Immature natural killer cell (primary cell): ENCODE measurements around the gene ITGA2. TPM values are rescaled to one million over a fixed set of nuclear protein-coding genes. Genes with fewer than 3 reads are reported as not detected.

ENCODE experiments used
- DNase-seq, 3 donors: peaks; one replicate each; pipeline ENCODE4 v3.0.0; 2022; ENCODE audit warnings: mixed read lengths in 1 of 3
- H3K27ac Mint-ChIP-seq, 6 donors: one replicate each; pipeline ENCODE4 v1.8.0; 2020; ENCODE audit warnings: mixed read lengths in 6 of 6, mild to moderate bottlenecking in 5 of 6, inconsistent platforms in 4 of 6, moderate library complexity in 3 of 6
- H3K27me3 Mint-ChIP-seq, 3 donors: one replicate each; pipeline ENCODE4 v1.8.0; 2020 to 2021; ENCODE audit warnings: low read depth in 3 of 3, mild to moderate bottlenecking in 3 of 3, mixed read lengths in 3 of 3, moderate library complexity in 3 of 3, inconsistent platforms in 1 of 3
- H3K36me3 Mint-ChIP-seq, 3 donors: one replicate each; pipeline ENCODE4 v1.8.0; 2020; ENCODE audit warnings: mixed read lengths in 3 of 3, inconsistent platforms in 2 of 3, mild to moderate bottlenecking in 2 of 3
- H3K4me1 Mint-ChIP-seq, 2 donors: one replicate each; pipeline ENCODE4 v1.8.0; 2020; ENCODE audit warnings: inconsistent platforms in 2 of 2, mild to moderate bottlenecking in 2 of 2, mixed read lengths in 2 of 2, moderate library complexity in 1 of 2
- H3K4me3 Mint-ChIP-seq, 5 donors: one replicate each; pipeline ENCODE4 v1.8.0; 2020; ENCODE audit warnings: mild to moderate bottlenecking in 5 of 5, mixed read lengths in 5 of 5, inconsistent platforms in 3 of 5, moderate library complexity in 3 of 5
- H3K9me3 Mint-ChIP-seq, 6 donors: one replicate each; pipeline ENCODE4 v1.8.0; 2020; ENCODE audit warnings: mild to moderate bottlenecking in 6 of 6, mixed read lengths in 6 of 6, inconsistent platforms in 4 of 6, moderate library complexity in 3 of 6
- polyA plus RNA-seq, 3 donors: library from polyadenylated mRNA; unstranded; fragments of 300-500 nt; fragmentation: Illumina TruSeq; gene quantifications; one replicate each; pipeline ENCODE4 v1.2.3, GENCODE V29; 2021

ITGA2 gene
- polyA plus RNA-seq, 3 donors from 2014 or later: not detected

DNA sequence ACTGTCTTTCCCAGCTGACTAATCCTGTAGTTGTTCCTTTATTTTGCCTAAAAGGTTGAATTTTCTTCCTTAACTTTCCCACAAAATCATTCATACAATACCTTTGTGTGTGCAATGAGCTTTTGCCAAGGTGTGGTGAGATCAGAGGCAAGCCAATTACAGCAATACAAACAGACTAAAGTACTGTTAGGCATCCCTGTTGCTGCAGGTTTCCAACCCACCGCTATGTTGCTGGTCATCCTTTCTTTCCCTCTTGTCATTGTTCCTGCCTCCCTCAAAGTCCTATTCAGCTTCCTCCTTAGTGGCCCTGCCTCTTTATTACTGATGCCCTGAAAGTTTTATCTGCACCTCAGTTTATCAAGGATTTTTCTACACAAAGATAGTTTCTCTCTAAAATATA is 22.1 kb downstream of the ITGA2 start:
- no peak for DNase-seq
- H3K27ac Mint-ChIP-seq: no peak overlapping the region

DNA sequence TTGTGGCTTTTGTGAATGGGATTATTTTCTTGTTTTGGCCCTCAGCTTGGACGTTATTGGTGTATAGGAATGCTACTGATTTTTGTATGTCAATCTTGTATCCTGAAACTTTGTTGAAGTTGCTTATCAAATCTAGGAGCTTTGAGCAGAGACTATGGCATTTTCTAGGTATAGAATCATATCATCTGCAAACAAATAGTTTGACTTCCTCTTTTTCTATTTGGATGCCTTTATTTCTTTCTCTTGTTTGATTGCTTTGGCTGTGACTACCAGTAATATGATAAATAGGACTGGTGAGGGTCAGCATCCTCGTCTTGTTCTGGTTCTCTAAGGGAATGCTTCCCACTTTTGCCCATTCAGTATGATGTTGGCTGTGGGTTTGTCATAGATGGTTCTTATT is 24.7 kb downstream of the ITGA2 start:
- Mint-ChIP-seq H3K27ac (no peak overlapping the region), H3K36me3 (no peaks in the 10 kb centered on the region), H3K4me3 (no peak overlapping the region), H3K9me3 (peaks cover 0 to 4% (median 0%) of the 10 kb centered on the region in 6 donors), H3K27me3 (peaks cover 1 to 2% (median 2%) of the 10 kb centered on the region in 3 donors), H3K4me1 (no peaks in the 10 kb centered on the region)
- no peak for DNase-seq

More for the DNA sequence above, 22.1 kb downstream of the ITGA2 start:
- no peaks in the 10 kb centered on the region for H3K36me3 Mint-ChIP-seq
- peaks cover 1 to 2% (median 2%) of the 10 kb centered on the region in 3 donors for H3K27me3 Mint-ChIP-seq
- no peak overlapping the region for H3K4me3 Mint-ChIP-seq
- H3K4me1 Mint-ChIP-seq: peaks cover 0 to 7% of the 10 kb centered on the region in 2 donors
- no peaks in the 10 kb centered on the region for H3K9me3 Mint-ChIP-seq

DNA sequence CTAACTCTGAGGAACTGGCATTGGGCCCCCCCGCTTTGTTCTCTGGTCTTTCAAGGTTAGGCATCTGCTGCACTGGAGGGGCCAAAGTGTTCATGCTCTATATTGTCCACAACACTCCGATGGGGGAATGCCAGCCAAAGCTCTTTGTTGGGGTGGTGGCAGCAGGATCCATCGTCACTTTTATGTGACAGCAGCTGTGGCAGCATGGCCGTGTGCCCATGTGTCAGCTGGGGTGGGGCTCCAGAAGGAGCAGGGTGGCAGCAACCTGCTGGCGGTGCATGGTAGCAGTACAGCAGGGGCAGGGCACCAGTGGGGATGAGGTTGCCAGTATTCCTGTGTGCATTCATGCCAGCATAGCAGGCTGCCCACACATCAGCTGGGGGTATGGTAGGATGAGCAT is 28.2 kb downstream of the ITGA2 start:
- peaks cover 0 to 6% (median 0%) of the 10 kb centered on the region in 6 donors for H3K9me3 Mint-ChIP-seq
- no peak overlapping the region for H3K27ac Mint-ChIP-seq
- no peaks in the 10 kb centered on the region for H3K36me3 Mint-ChIP-seq
- H3K4me1 Mint-ChIP-seq: no peaks in the 10 kb centered on the region
- peaks cover 1 to 3% (median 2%) of the 10 kb centered on the region in 3 donors for H3K27me3 Mint-ChIP-seq
- DNase-seq: no peak
- H3K4me3 Mint-ChIP-seq: no peak overlapping the region

GRCh38 chr5:53017794-53018391 is 28.7 kb downstream of the ITGA2 start:
- DNase-seq: no peak
- Mint-ChIP-seq H3K9me3 (peaks cover 0 to 6% (median 0%) of the 10 kb centered on the region in 6 donors), H3K27me3 (peaks cover 1 to 3% (median 2%) of the 10 kb centered on the region in 3 donors), H3K4me1 (no peaks in the 10 kb centered on the region), H3K36me3 (no peaks in the 10 kb centered on the region), H3K4me3 (no peak overlapping the region), H3K27ac (no peak overlapping the region)

DNA sequence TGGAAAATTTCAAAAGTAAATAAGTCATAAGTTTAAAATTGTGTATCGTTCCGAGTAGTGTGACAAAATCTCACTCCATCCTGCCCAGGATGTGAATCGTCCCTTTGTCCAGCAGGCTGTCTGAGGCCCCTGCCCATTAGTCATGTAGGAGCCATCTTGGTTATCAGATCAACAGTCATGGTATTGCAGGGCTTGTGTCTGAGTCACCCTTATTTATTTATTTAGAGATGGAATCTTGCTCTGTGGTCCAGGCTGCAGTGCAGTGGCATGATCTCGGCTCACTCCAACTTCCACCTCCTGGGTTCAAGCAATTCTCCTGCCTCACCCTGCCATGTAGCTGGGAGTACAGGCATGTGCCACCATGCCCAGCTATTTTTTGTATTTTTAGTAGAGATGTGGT is 30.2 kb downstream of the ITGA2 start:
- Mint-ChIP-seq H3K4me1 (no peaks in the 10 kb centered on the region), H3K27me3 (peaks cover 1 to 3% (median 2%) of the 10 kb centered on the region in 3 donors)

DNA sequence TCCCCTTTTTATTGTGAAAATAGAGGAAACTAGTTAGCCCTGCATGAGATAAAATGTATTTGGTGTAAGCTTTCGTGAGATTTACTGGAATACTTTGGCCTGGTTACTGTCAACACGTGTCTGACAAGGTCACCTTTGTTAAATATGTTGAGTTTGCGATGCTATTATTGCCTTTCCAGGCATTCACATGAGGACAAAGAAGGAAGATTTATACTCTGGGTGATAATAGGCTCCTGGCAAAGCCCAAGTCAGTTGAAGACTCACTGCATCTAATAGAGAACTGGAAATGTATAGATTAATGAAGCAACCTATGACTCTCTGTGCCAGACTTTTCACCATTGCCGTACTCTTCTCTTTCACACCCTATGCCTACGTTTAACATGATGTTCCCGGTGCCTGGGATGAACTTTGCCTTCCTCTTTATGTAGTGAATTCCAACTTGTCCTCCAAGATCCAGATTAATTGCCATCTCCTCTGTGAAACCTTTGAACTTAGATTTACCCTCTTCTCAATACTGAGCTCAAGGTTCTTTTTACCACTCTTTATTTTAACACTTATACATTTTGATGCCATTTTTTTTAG is 33.9 kb downstream of the ITGA2 start:
- H3K27ac Mint-ChIP-seq: no peak overlapping the region
- peaks cover 0 to 3% (median 0%) of the 10 kb centered on the region in 6 donors for H3K9me3 Mint-ChIP-seq
- H3K4me1 Mint-ChIP-seq: no peaks in the 10 kb centered on the region
- DNase-seq: no peak
- peaks cover 0 to 3% (median 0%) of the 10 kb centered on the region in 3 donors for H3K27me3 Mint-ChIP-seq
- H3K36me3 Mint-ChIP-seq: no peaks in the 10 kb centered on the region
- no peak overlapping the region for H3K4me3 Mint-ChIP-seq

More for the DNA sequence above, 30.2 kb downstream of the ITGA2 start:
- H3K36me3 Mint-ChIP-seq: no peaks in the 10 kb centered on the region
- no peak for DNase-seq
- H3K27ac Mint-ChIP-seq: no peak overlapping the region
- H3K9me3 Mint-ChIP-seq: peaks cover 0 to 6% (median 0%) of the 10 kb centered on the region in 6 donors
- no peak overlapping the region for H3K4me3 Mint-ChIP-seq

GRCh38 chr5:53023969-53024368 is 34.8 kb downstream of the ITGA2 start:
- DNase-seq: no peak
- H3K36me3 Mint-ChIP-seq: no peaks in the 10 kb centered on the region
- peaks cover 0 to 3% (median 0%) of the 10 kb centered on the region in 3 donors for H3K27me3 Mint-ChIP-seq
- no peak overlapping the region for H3K27ac Mint-ChIP-seq
- H3K9me3 Mint-ChIP-seq: peaks cover 0 to 3% (median 0%) of the 10 kb centered on the region in 6 donors
- no peak overlapping the region for H3K4me3 Mint-ChIP-seq
- no peaks in the 10 kb centered on the region for H3K4me1 Mint-ChIP-seq

- Mint-ChIP-seq H3K36me3 (no peaks in the 10 kb centered on the region), H3K4me1 (no peaks in the 10 kb centered on the region), H3K4me3 (no peak overlapping the region), H3K9me3 (peaks cover 0 to 3% (median 0%) of the 10 kb centered on the region in 6 donors), H3K27ac (no peak overlapping the region), H3K27me3 (peaks cover 0 to 3% (median 0%) of the 10 kb centered on the region in 3 donors)
- no peak for DNase-seq
Measured at GRCh38 chr5:53024535-53024934, 35.4 kb downstream of the ITGA2 start.

DNA sequence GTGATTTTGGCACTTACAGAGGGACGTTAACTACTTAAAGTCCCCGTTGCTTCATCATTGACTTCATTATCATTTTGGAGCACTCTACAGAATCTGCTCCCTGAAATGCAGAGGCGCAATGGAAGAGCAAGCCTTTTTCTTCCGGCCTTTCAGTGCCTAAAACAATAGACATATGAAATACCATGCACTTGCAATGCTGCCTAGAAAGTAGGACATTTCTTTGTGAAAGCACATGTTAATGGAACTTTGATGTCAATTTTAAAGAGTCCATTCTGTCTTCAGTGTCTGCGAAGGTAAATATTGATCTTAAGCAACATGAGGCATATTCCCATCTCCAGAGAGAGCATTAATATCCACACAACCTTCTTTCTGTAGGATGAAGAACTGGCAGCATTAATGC is 36.3 kb downstream of the ITGA2 start:
- Mint-ChIP-seq H3K27me3 (peaks cover 0 to 3% (median 0%) of the 10 kb centered on the region in 3 donors), H3K9me3 (peaks cover 0 to 3% (median 0%) of the 10 kb centered on the region in 6 donors), H3K27ac (no peak overlapping the region), H3K4me1 (no peaks in the 10 kb centered on the region), H3K4me3 (no peak overlapping the region), H3K36me3 (no peaks in the 10 kb centered on the region)
- DNase-seq: no peak

DNA sequence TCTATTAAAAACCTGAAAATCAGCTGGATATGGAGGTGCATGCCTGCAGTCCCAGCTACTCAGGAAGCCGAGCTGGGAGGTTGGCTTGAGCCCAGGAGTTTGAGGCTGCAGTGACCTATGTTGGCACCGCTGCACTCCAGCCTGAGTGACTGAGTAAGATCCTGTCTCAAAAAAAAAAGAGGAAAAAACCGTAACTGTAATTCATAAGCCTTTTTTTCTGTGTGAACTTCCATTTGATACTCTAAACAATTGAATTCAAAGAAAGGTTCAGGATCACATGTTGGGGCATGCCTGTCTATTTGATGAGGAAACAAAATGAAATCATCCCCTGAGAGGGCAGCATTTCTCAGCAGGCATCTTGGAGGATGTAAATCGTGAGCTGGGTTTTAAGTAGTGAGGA is 38.8 kb downstream of the ITGA2 start:
- H3K4me3 Mint-ChIP-seq: no peak overlapping the region
- H3K27ac Mint-ChIP-seq: no peak overlapping the region
- DNase-seq: no peak
- no peaks in the 10 kb centered on the region for H3K36me3 Mint-ChIP-seq
- H3K9me3 Mint-ChIP-seq: no peaks in the 10 kb centered on the region
- peaks cover 0 to 1% (median 0%) of the 10 kb centered on the region in 3 donors for H3K27me3 Mint-ChIP-seq
- no peaks in the 10 kb centered on the region for H3K4me1 Mint-ChIP-seq

DNA sequence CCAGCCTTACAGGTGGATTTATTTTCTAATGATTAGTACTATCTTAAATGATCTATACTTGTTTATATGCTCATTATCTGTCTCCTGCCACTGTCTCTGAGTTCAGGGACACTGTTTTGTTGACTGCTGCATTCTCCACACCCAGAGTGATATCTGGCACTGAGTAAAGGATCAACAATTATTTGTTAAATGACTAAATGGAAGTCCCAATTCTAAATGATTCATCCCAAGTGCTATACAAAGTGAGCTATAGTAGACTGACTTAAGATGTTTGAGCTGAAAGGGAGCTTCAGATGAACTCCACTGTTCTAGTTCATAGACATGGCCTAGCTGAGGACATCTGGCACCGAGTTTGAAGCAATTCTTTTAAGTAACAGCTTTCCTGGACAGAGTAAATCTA is 40.5 kb downstream of the ITGA2 start:
- Mint-ChIP-seq H3K9me3 (no peaks in the 10 kb centered on the region), H3K4me3 (no peak overlapping the region), H3K27ac (no peak overlapping the region), H3K27me3 (peaks cover 0 to 1% (median 0%) of the 10 kb centered on the region in 3 donors), H3K36me3 (no peaks in the 10 kb centered on the region), H3K4me1 (no peaks in the 10 kb centered on the region)
- no peak for DNase-seq

DNA sequence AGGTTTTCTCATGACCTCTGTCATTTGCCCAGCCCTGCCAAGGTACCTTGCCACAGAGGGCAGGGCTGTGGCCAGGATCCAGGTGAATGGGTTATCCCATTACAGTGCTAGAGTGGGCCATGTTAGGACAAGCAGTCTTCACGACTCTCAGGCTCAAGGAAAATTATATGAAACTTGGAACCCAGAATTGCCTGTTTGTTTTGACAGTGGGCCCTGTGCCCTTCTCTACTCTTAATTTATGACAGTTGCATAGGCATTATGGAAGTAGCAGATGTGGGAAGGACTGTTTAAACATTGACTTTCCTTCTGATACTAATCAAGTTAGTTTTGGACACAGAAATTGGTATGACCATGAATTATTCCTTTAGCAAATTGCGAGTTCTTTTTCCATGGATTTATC is 41.7 kb downstream of the ITGA2 start:
- Mint-ChIP-seq H3K4me3 (no peak overlapping the region), H3K27ac (no peak overlapping the region), H3K9me3 (no peaks in the 10 kb centered on the region), H3K4me1 (no peaks in the 10 kb centered on the region), H3K27me3 (peaks cover 0 to 1% (median 0%) of the 10 kb centered on the region in 3 donors), H3K36me3 (no peaks in the 10 kb centered on the region)
- no peak for DNase-seq

GRCh38 chr5:53031695-53032096 is 42.5 kb downstream of the ITGA2 start:
- no peaks in the 10 kb centered on the region for H3K4me1 Mint-ChIP-seq
- no peaks in the 10 kb centered on the region for H3K9me3 Mint-ChIP-seq
- peaks cover 0 to 1% (median 0%) of the 10 kb centered on the region in 3 donors for H3K27me3 Mint-ChIP-seq
- no peak for DNase-seq
- no peak overlapping the region for H3K27ac Mint-ChIP-seq
- no peaks in the 10 kb centered on the region for H3K36me3 Mint-ChIP-seq
- H3K4me3 Mint-ChIP-seq: no peak overlapping the region

- DNase-seq: no peak
- Mint-ChIP-seq H3K4me1 (no peaks in the 10 kb centered on the region), H3K4me3 (no peak overlapping the region), H3K36me3 (no peaks in the 10 kb centered on the region), H3K9me3 (no peaks in the 10 kb centered on the region), H3K27me3 (peaks cover 0 to 1% (median 0%) of the 10 kb centered on the region in 3 donors), H3K27ac (no peak overlapping the region)
Measured at GRCh38 chr5:53032188-53032587, 43.0 kb downstream of the ITGA2 start.

DNA sequence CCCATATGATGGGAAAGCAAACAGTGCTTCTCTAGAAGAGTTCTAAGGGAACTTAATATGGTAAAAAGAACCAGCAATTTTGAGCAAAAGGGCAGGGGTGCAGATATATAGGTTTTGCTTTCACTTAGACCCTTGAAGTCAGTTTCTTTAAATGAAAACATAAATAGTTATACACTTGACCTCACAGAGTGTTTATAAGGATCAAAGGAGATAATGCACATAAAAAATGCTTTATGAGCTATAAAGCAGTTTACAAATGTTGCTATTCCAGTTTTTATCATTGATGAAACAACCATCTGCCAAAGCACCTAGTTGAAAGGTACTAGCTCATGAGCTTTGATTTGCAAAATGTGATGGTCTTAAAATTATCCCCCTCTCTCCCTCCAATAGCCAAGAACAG is 45.7 kb downstream of the ITGA2 start:
- no peaks in the 10 kb centered on the region for H3K9me3 Mint-ChIP-seq
- DNase-seq: no peak
- peaks cover 0 to 1% of the 10 kb centered on the region in 2 donors for H3K4me1 Mint-ChIP-seq
- no peak overlapping the region for H3K27ac Mint-ChIP-seq
- H3K4me3 Mint-ChIP-seq: no peak overlapping the region
- no peaks in the 10 kb centered on the region for H3K27me3 Mint-ChIP-seq
- H3K36me3 Mint-ChIP-seq: no peaks in the 10 kb centered on the region
